Testis (tissue), 2 donors: ENCODE data around the gene CXCR5.

Experiments
- POLR2A ChIP-seq: fragments of 450-650 bp; IDR thresholded peaks from one replicate; pipeline ENCODE4 v1.6.1; 2017; ENCODE audit warnings: antibody characterized with exemption, mild to moderate bottlenecking, moderate library complexity
- TF ChIP-seq, protein P1 (sequence below), 3 experiments: fragments of 450-650 bp in 2 of 3; fragments of 200-600 bp in 1 of 3; sonication (generic) in 1 of 3; IDR thresholded peaks; one replicate each; pipeline ENCODE4 v1.5.1; 2016 to 2019; ENCODE audit warnings: antibody characterized with exemption in 3 of 3, mild to moderate bottlenecking in 2 of 3, moderate library complexity in 1 of 3

DNA sequence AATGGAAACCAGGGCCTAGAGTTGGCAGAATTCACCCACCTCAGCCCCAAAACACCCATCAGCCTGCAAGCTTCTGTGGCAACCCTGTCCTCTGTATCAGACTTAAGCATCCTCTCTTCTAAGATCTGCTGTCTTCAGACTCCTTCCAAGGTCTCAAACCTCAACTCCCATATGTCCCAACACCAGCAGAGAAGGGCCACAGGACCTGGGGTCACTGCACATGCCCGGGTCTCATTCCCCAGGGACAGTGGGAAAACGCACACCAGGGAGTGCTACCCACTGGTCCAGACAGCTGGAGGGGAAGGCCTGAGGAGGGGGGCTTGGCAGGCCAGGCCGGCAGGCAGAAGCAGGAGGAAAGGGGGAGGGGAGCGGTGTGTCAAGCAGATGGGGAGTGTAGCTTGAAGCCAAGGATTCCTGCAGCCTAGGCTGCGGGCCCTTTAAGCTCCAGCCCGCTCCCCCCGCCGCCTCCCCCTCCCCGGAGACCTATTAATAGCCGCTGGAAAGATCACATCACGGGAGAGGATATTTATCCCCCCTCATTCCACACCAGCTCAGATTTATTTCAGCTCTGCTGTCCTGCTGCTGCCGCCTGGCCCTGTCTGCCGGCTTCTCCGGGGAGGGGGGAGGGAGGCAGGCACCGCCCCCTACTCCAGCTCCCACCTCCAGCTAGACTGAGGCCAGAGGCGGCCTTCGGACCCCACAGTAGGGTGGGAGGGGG lies 25.4 kb downstream of the CXCR5 start:
- TF ChIP-seq, protein P1, sequence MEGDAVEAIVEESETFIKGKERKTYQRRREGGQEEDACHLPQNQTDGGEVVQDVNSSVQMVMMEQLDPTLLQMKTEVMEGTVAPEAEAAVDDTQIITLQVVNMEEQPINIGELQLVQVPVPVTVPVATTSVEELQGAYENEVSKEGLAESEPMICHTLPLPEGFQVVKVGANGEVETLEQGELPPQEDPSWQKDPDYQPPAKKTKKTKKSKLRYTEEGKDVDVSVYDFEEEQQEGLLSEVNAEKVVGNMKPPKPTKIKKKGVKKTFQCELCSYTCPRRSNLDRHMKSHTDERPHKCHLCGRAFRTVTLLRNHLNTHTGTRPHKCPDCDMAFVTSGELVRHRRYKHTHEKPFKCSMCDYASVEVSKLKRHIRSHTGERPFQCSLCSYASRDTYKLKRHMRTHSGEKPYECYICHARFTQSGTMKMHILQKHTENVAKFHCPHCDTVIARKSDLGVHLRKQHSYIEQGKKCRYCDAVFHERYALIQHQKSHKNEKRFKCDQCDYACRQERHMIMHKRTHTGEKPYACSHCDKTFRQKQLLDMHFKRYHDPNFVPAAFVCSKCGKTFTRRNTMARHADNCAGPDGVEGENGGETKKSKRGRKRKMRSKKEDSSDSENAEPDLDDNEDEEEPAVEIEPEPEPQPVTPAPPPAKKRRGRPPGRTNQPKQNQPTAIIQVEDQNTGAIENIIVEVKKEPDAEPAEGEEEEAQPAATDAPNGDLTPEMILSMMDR (IDR thresholded peaks at IDR 0.05), result no peak
- no peak for TF ChIP-seq POLR2A
